Tibial nerve (tissue), 3 donors: ENCODE measurements around the gene CUL9.

Experiments
- POLR2A ChIP-seq, 2 donors: fragments of 450-650 bp; IDR thresholded peaks; one replicate each; pipeline ENCODE4 v1.6.1; 2017; ENCODE audit warnings: antibody characterized with exemption in 2 of 2, mild to moderate bottlenecking in 2 of 2, moderate library complexity in 2 of 2
- TF ChIP-seq, protein P1 (sequence below), 5 experiments: fragments of 200-600 bp in 3 of 5; fragments of 450-650 bp in 2 of 5; sonication (generic) in 3 of 5; IDR thresholded peaks; one replicate each; pipeline ENCODE4 v1.5.1; 2016 to 2019; ENCODE audit warnings: antibody characterized with exemption in 5 of 5, mild to moderate bottlenecking in 3 of 5, moderate library complexity in 2 of 5

DNA sequence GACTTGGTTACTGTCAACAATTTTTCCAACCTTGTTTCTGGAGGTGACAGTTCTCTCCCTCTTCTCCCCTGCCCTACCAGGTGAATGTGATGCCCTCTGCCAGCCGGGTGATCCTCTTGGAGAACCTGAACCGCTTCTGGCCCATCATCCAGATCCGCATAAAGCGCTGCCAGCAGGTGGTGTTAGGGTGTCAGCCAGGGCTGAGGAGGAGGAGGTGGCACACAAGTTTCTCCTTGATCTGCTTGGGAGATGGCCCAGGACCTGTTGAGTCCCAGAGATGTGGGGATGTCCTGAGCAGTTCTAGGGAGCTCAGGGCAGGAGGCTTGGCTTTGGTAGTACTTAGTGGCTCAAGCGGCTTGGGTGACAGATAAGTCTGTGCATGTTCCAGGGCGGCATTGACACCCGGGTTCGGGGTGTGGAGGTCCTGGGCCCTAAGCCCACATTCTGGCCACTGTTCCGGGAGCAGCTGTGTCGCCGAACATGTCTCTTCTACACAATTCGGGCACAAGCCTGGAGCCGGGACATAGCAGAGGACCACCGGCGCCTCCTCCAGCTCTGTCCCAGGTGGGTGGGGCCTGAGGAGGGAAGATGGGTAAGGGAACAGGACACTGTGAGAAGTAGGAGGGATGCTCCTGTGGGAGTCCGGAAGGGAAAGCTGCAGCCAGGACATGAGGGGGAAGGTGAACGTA lies 21.2 kb downstream of the CUL9 start:
- TF ChIP-seq, protein P1, sequence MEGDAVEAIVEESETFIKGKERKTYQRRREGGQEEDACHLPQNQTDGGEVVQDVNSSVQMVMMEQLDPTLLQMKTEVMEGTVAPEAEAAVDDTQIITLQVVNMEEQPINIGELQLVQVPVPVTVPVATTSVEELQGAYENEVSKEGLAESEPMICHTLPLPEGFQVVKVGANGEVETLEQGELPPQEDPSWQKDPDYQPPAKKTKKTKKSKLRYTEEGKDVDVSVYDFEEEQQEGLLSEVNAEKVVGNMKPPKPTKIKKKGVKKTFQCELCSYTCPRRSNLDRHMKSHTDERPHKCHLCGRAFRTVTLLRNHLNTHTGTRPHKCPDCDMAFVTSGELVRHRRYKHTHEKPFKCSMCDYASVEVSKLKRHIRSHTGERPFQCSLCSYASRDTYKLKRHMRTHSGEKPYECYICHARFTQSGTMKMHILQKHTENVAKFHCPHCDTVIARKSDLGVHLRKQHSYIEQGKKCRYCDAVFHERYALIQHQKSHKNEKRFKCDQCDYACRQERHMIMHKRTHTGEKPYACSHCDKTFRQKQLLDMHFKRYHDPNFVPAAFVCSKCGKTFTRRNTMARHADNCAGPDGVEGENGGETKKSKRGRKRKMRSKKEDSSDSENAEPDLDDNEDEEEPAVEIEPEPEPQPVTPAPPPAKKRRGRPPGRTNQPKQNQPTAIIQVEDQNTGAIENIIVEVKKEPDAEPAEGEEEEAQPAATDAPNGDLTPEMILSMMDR (IDR thresholded peaks at IDR 0.05), result no peak
- no peak for TF ChIP-seq POLR2A (IDR thresholded peaks at IDR 0.05)
